NK-92 treated with Interleukin-12 subunit alpha and Interleukin-12 subunit beta, amount 100 ng/mL, for 24 hours (cell line): ENCODE data around the gene CDH8.

Source experiments
- DNase-seq: peaks from one replicate; lab custom pipeline; 2025; lab: John Stamatoyannopoulos, UW

Gene CDH8

GRCh38 chr16:62036101-62036801, at the start of gene CDH8:
Gene CDH8 (minus strand): TSS chr16:62036438. CDS start chr16:62021403, 15,035 bp downstream.
- no peak for DNase-seq

- no peak for DNase-seq
Observed at GRCh38 chr16:62079236-62079635, 43.0 kb upstream of the CDH8 start.

GRCh38 chr16:62077998-62078397, 41.8 kb upstream of the CDH8 start:
- no peak for DNase-seq

- no peak for DNase-seq
Observed at GRCh38 chr16:62076886-62077285, 40.6 kb upstream of the CDH8 start.

- no peak for DNase-seq
Observed at GRCh38 chr16:62068747-62069146, 32.5 kb upstream of the CDH8 start.

GRCh38 chr16:62067981-62068380, 31.7 kb upstream of the CDH8 start:
- DNase-seq, result no peak

- no peak for DNase-seq
Observed at GRCh38 chr16:62067182-62067581, 30.9 kb upstream of the CDH8 start.

GRCh38 chr16:62066747-62067146, 30.5 kb upstream of the CDH8 start:
- DNase-seq, result no peak

- DNase-seq, result no peak
Observed at GRCh38 chr16:62064173-62064572, 27.9 kb upstream of the CDH8 start.

- no peak for DNase-seq
Observed at GRCh38 chr16:62060089-62060488, 23.9 kb upstream of the CDH8 start.

GRCh38 chr16:62059527-62059926, 23.3 kb upstream of the CDH8 start:
- DNase-seq, result no peak

- DNase-seq, result no peak
Observed at GRCh38 chr16:62058412-62058811, 22.2 kb upstream of the CDH8 start.

- DNase-seq, result no peak
Observed at GRCh38 chr16:62051942-62052341, 15.7 kb upstream of the CDH8 start.

GRCh38 chr16:62050793-62051192, 14.6 kb upstream of the CDH8 start:
- no peak for DNase-seq

GRCh38 chr16:62046801-62047200, 10.6 kb upstream of the CDH8 start:
- DNase-seq, result no peak

GRCh38 chr16:62041401-62041800, 5.2 kb upstream of the CDH8 start:
- no peak for DNase-seq

- no peak for DNase-seq
Observed at GRCh38 chr16:62038646-62039045, 2.4 kb upstream of the CDH8 start.

GRCh38 chr16:62038225-62038624, 2.0 kb upstream of the CDH8 start:
- DNase-seq, result no peak

GRCh38 chr16:62036802-62037135, 531 bp upstream of the CDH8 start:
- DNase-seq, result no peak

GRCh38 chr16:62035115-62036092, 834 bp downstream of the CDH8 start:
- no peak for DNase-seq

- no peak for DNase-seq
Observed at GRCh38 chr16:62034231-62035114, 1.8 kb downstream of the CDH8 start.

GRCh38 chr16:62033065-62033464, 3.2 kb downstream of the CDH8 start:
- DNase-seq, result no peak
